Activated gamma-delta T cell (primary cell): ENCODE results near the gene USP46.

Source experiments
- DNase-seq: peaks from one replicate; lab custom pipeline; 2025; lab: John Stamatoyannopoulos, UW

The USP46 gene

GRCh38 chr4:52618795-52619590 lies 40.1 kb downstream of the USP46 start:
- no peak for DNase-seq

- DNase-seq, result no peak
These were observed 41.6 kb downstream of the USP46 start for GRCh38 chr4:52617336-52618020.

- DNase-seq, result no peak
These were observed 44.9 kb downstream of the USP46 start for GRCh38 chr4:52614241-52614640.

GRCh38 chr4:52612341-52612740 lies 46.8 kb downstream of the USP46 start:
- no peak for DNase-seq

GRCh38 chr4:52611030-52611555 lies 48.0 kb downstream of the USP46 start:
- no peak for DNase-seq

GRCh38 chr4:52606726-52607125 lies 52.4 kb downstream of the USP46 start:
- no peak for DNase-seq

GRCh38 chr4:52606040-52606439 lies 53.1 kb downstream of the USP46 start:
- no peak for DNase-seq

- DNase-seq, result no peak
These were observed 54.9 kb downstream of the USP46 start for GRCh38 chr4:52604215-52604614.

- no peak for DNase-seq
These were observed 58.8 kb downstream of the USP46 start for GRCh38 chr4:52600275-52600674.

GRCh38 chr4:52595001-52595400 lies 64.1 kb downstream of the USP46 start:
- DNase-seq, result no peak

GRCh38 chr4:52592287-52592686 lies 66.8 kb downstream of the USP46 start:
- no peak for DNase-seq

- peak; percentile 9 for DNase-seq
These were observed 70.1 kb downstream of the USP46 start for GRCh38 chr4:52588771-52589591.

- no peak for DNase-seq
These were observed 71.0 kb downstream of the USP46 start for GRCh38 chr4:52588097-52588496.

GRCh38 chr4:52586069-52586468 lies 73.0 kb downstream of the USP46 start:
- DNase-seq, result no peak

- no peak for DNase-seq
These were observed 73.7 kb downstream of the USP46 start for GRCh38 chr4:52585379-52585778.

GRCh38 chr4:52579602-52580272 lies 79.4 kb downstream of the USP46 start:
- no peak for DNase-seq

- no peak for DNase-seq
These were observed 80.2 kb downstream of the USP46 start for GRCh38 chr4:52578951-52579350.

- DNase-seq, result no peak
These were observed 81.5 kb downstream of the USP46 start for GRCh38 chr4:52577624-52577962.

- DNase-seq, result no peak
These were observed 82.0 kb downstream of the USP46 start for GRCh38 chr4:52576961-52577623.

- no peak for DNase-seq
These were observed 82.8 kb downstream of the USP46 start for GRCh38 chr4:52576326-52576725.

GRCh38 chr4:52575406-52575805 lies 83.7 kb downstream of the USP46 start:
- no peak for DNase-seq
